HepG2 (cell line): ENCODE measurements around the gene HNRNPA1L2. TPM values are rescaled to one million over a fixed set of nuclear protein-coding genes. Genes with fewer than 3 reads are reported as not detected.

ENCODE experiments used
- MAZ ChIP-seq, 2 experiments: sonication (generic) in 1 of 2; formaldehyde crosslinking in 1 of 2; IDR thresholded peaks; 2 replicates each; pipeline versions ENCODE4 v1.5.0 to v1.6.1; 2012 to 2020; ENCODE audit warnings: low read depth in 2 of 2, mild to moderate bottlenecking in 2 of 2, borderline replicate concordance in 1 of 2, improper control_type of control experiment in 1 of 2, low read length in 1 of 2, missing genetic modification reagents in 1 of 2, moderate library complexity in 1 of 2
- MED1 ChIP-seq: sonication (generic); formaldehyde crosslinking; IDR thresholded peaks from 2 replicates; pipeline ENCODE4 v1.4.0; 2020; ENCODE audit warnings: missing genetic modification reagents
- MED13 ChIP-seq: sonication (generic); formaldehyde crosslinking; IDR thresholded peaks from 2 replicates; pipeline ENCODE4 v1.5.0; 2020; ENCODE audit warnings: missing genetic modification reagents
- MYC ChIP-seq: sonication (generic); formaldehyde crosslinking; IDR thresholded peaks from 2 replicates; pipeline ENCODE4 v1.9.0; 2021; ENCODE audit warnings: missing genetic modification reagents, borderline replicate concordance
- NKX3-1 ChIP-seq: sonication (generic); formaldehyde crosslinking; IDR thresholded peaks from 2 replicates; pipeline ENCODE4 v1.5.0; 2020; ENCODE audit warnings: missing genetic modification reagents
- PAWR ChIP-seq: sonication (generic); formaldehyde crosslinking; IDR thresholded peaks from 2 replicates; pipeline ENCODE4 v1.4.0; 2020; ENCODE audit warnings: missing genetic modification reagents, mild to moderate bottlenecking, borderline replicate concordance
- REL ChIP-seq: sonication (generic); formaldehyde crosslinking; conservative IDR thresholded peaks from 2 replicates; pipeline ENCODE4 v1.8.0; 2022; ENCODE audit warnings: mild to moderate bottlenecking, missing genetic modification reagents, moderate library complexity
- SIX4 ChIP-seq: sonication (generic); formaldehyde crosslinking; IDR thresholded peaks from 2 replicates; pipeline ENCODE4 v1.4.0; 2020; ENCODE audit warnings: missing genetic modification reagents
- SOX5 ChIP-seq: IDR thresholded peaks from 2 replicates; pipeline ENCODE4 v1.6.1; 2016; ENCODE audit warnings: borderline replicate concordance
- ZMAT3 ChIP-seq: sonication (generic); formaldehyde crosslinking; conservative IDR thresholded peaks from 2 replicates; pipeline ENCODE4 v1.7.0; 2021; ENCODE audit warnings: missing genetic modification reagents
- ZNF143 ChIP-seq: sonication (generic); formaldehyde crosslinking; IDR thresholded peaks from 2 replicates; pipeline ENCODE4 v1.4.0; 2020; ENCODE audit warnings: missing genetic modification reagents
- ZNF232 ChIP-seq: sonication (generic); formaldehyde crosslinking; IDR thresholded peaks from 2 replicates; pipeline ENCODE4 v1.4.0; 2020; ENCODE audit warnings: missing genetic modification reagents, borderline replicate concordance
- ZNF678 ChIP-seq: sonication (generic); formaldehyde crosslinking; IDR thresholded peaks from 2 replicates; pipeline ENCODE4 v1.4.0; 2020; ENCODE audit warnings: mild to moderate bottlenecking, missing genetic modification reagents
- polyA plus RNA-seq, 8 experiments: library from polyadenylated mRNA; depleted of rRNA in 3 of 8; stranded (reverse) in 7 of 8; unstranded in 1 of 8; fragments of >200 nt; fragmentation: Illumina TruSeq in 4 of 8; extraction: Trizol in 4 of 8; gene quantifications; 2 replicates each; pipeline versions ENCODE4 v1.2.1 to v1.2.3, GENCODE V29; 2011 to 2016; ENCODE audit warnings: low read depth in 4 of 8, missing spikeins in 1 of 8, mixed read lengths in 1 of 8; ENCODE audit not compliant: insufficient read depth in 1 of 8
- total RNA-seq, 5 experiments: library from RNA; depleted of rRNA; stranded (reverse); fragments of >200 nt; fragmentation: Illumina TruSeq; extraction: Trizol; gene quantifications; 2 replicates each; pipeline ENCODE4 v1.2.3, GENCODE V29; 2016; ENCODE audit warnings: low read depth in 1 of 5
- TF ChIP-seq, protein P1 (sequence below): sonication (generic); formaldehyde crosslinking; IDR thresholded peaks from 2 replicates; pipeline ENCODE4 v1.9.0; 2021; ENCODE audit warnings: missing genetic modification reagents, mild to moderate bottlenecking, borderline replicate concordance
- TF ChIP-seq, protein P2 (sequence below): sonication (generic); formaldehyde crosslinking; IDR thresholded peaks from 2 replicates; pipeline ENCODE4 v1.8.0; 2023; ENCODE audit warnings: mild to moderate bottlenecking, missing genetic modification reagents
- TF ChIP-seq, protein P3 (sequence below): sonication (generic); formaldehyde crosslinking; IDR thresholded peaks from 2 replicates; pipeline ENCODE4 v1.4.0; 2020; ENCODE audit warnings: mild to moderate bottlenecking, missing genetic modification reagents
- TF ChIP-seq, protein P4 (sequence below), 2 experiments: sonication (generic) in 1 of 2; formaldehyde crosslinking in 1 of 2; IDR thresholded peaks; 2 replicates each; pipeline versions ENCODE4 v1.4.0 to v1.6.1; 2018 to 2020; ENCODE audit warnings: missing genetic modification reagents in 2 of 2, borderline replicate concordance in 1 of 2, low read depth in 1 of 2, mild to moderate bottlenecking in 1 of 2, missing biosample characterization in 1 of 2
- TF ChIP-seq, protein P5 (sequence below): sonication (generic); formaldehyde crosslinking; IDR thresholded peaks from 2 replicates; pipeline ENCODE4 v1.4.0; 2020; ENCODE audit warnings: mild to moderate bottlenecking, low read depth, missing genetic modification reagents
- TF ChIP-seq, protein P6 (sequence below): IDR thresholded peaks from 2 replicates; pipeline ENCODE4 v1.6.1; 2016; ENCODE audit warnings: missing biosample characterization, missing genetic modification reagents, low read depth

HNRNPA1L2 gene
- total and polyA plus RNA-seq, 2 of the 13 experiments (the other 11 are each of a cell fraction or from before 2014, with no cell fraction given), result 3.6 to 7.1 TPM

DNA sequence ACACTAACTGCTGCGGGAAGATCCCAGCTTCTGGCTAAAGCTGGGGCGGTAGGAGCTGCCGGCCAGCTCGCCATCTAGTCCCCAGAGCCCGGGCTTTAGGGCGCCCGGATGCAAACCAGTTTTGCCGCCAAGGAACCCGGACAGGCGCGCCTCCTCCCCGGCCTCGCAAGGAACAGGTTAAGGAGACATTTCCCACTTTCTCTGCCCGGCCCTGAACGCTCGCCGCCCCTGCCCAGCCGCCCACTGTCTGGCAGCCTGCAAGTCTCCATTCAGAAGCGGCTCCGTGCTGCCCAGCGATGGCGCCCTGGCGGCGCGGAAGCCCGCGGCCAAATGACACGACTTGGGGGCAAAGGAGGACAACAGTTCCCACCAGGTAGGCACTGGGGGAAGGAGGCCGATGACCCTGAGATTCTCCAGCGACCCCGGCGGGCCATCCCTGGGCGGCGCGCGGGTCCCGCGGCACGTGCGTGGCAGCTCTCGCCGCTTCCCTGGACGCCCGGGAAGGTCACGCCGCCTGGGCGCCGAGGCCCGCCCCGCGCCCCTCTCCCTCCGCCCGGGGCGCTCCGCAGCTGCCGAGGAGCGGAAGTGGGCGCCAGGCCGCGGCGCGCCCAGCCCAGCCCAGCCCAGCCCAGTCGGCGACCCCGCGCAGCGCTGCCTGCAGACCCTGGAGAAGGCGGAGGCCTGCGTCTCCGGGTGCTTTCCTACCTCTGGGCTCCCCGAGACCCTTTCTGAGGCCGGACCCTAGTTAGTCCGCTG is 42.2 kb upstream of the HNRNPA1L2 start (continued):
- TF ChIP-seq, protein P1, sequence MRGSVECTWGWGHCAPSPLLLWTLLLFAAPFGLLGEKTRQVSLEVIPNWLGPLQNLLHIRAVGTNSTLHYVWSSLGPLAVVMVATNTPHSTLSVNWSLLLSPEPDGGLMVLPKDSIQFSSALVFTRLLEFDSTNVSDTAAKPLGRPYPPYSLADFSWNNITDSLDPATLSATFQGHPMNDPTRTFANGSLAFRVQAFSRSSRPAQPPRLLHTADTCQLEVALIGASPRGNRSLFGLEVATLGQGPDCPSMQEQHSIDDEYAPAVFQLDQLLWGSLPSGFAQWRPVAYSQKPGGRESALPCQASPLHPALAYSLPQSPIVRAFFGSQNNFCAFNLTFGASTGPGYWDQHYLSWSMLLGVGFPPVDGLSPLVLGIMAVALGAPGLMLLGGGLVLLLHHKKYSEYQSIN (CRISPR knock-in tag), result no peak
- TF ChIP-seq MED1 (CRISPR knock-in tag) (no peak), ZMAT3 (no peak), MYC (CRISPR knock-in tag) (peak; percentile 59; the same call in 1 of the 2 replicates), ZNF143 (CRISPR knock-in tag) (no peak), SIX4 (no peak), MAZ (IDR thresholded peaks at IDR 0.05; ENCODE audit: borderline replicate concordance, low read depth, low read length) (no peak), MAZ (CRISPR knock-in tag; IDR thresholded peaks at IDR 0.05; ENCODE audit: low read depth) (no peak), NKX3-1 (no peak), SOX5 (no peak), ZNF678 (no peak), PAWR (CRISPR knock-in tag) (no peak), ZNF232 (CRISPR knock-in tag) (no peak), MED13 (no peak), REL (no peak)
- TF ChIP-seq, protein P2, sequence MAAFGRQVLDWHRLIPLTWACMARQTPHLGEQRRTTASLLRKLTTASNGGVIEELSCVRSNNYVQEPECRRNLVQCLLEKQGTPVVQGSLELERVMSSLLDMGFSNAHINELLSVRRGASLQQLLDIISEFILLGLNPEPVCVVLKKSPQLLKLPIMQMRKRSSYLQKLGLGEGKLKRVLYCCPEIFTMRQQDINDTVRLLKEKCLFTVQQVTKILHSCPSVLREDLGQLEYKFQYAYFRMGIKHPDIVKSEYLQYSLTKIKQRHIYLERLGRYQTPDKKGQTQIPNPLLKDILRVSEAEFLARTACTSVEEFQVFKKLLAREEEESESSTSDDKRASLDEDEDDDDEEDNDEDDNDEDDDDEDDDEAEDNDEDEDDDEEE (CRISPR knock-in tag), result no peak
- TF ChIP-seq, protein P3, sequence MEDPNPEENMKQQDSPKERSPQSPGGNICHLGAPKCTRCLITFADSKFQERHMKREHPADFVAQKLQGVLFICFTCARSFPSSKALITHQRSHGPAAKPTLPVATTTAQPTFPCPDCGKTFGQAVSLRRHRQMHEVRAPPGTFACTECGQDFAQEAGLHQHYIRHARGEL (CRISPR knock-in tag), result no peak
- TF ChIP-seq, protein P4, sequence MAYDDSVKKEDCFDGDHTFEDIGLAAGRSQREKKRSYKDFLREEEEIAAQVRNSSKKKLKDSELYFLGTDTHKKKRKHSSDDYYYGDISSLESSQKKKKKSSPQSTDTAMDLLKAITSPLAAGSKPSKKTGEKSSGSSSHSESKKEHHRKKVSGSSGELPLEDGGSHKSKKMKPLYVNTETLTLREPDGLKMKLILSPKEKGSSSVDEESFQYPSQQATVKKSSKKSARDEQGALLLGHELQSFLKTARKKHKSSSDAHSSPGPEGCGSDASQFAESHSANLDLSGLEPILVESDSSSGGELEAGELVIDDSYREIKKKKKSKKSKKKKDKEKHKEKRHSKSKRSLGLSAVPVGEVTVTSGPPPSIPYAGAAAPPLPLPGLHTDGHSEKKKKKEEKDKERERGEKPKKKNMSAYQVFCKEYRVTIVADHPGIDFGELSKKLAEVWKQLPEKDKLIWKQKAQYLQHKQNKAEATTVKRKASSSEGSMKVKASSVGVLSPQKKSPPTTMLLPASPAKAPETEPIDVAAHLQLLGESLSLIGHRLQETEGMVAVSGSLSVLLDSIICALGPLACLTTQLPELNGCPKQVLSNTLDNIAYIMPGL (CRISPR knock-in tag; IDR thresholded peaks at IDR 0.05; ENCODE audit: borderline replicate concordance in 1 of 2, low read depth in 1 of 2), result peak in 1 of 2 experiments; percentile 28; a peak in 1 of 4 replicates
- TF ChIP-seq, protein P5, sequence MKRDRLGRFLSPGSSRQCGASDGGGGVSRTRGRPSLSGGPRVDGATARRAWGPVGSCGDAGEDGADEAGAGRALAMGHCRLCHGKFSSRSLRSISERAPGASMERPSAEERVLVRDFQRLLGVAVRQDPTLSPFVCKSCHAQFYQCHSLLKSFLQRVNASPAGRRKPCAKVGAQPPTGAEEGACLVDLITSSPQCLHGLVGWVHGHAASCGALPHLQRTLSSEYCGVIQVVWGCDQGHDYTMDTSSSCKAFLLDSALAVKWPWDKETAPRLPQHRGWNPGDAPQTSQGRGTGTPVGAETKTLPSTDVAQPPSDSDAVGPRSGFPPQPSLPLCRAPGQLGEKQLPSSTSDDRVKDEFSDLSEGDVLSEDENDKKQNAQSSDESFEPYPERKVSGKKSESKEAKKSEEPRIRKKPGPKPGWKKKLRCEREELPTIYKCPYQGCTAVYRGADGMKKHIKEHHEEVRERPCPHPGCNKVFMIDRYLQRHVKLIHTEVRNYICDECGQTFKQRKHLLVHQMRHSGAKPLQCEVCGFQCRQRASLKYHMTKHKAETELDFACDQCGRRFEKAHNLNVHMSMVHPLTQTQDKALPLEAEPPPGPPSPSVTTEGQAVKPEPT (CRISPR knock-in tag), result no peak
- TF ChIP-seq, protein P6, sequence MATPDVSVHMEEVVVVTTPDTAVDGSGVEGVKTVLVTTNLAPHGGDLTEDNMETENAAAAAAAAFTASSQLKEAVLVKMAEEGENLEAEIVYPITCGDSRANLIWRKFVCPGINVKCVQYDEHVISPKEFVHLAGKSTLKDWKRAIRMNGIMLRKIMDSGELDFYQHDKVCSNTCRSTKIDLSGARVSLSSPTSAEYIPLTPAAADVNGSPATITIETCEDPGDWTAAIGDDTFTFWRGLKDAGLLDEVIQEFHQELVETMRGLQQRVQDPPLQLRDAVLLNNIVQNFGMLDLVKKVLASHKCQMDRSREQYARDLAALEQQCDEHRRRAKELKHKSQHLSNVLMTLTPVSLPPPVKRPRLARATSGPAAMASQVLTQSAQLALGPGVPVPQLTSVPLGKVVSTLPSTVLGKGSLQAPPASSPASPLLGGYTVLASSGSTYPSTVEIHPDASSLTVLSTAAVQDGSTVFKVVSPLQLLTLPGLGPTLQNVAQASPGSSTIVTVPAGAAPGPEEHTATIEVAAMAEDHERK, result no peak
